CD4-positive, alpha-beta T cell (primary cell): ENCODE measurements around the gene CMIP. TPM values are rescaled to one million over a fixed set of nuclear protein-coding genes. Genes with fewer than 3 reads are reported as not detected.

Source experiments
- ATAC-seq: fragments of 200-7000 bp; cut with Tn5 transposase; one replicate; pipeline ENCODE4 v1.10.0; 2022; ENCODE audit warnings: mild to moderate bottlenecking; ENCODE audit not compliant: poor library complexity
- CTCF ChIA-PET: fragments of 350-600 bp; sonication (Branson Sonifier 250); formaldehyde crosslinking; loops from one replicate; lab custom pipeline; 2021; ENCODE audit warnings: antibody characterized with exemption, inconsistent platforms; lab: Charles Lee
- POLR2A ChIA-PET: fragments of 350-600 bp; sonication (Branson Sonifier 250); formaldehyde crosslinking; loops from one replicate; lab custom pipeline; 2021; ENCODE audit warnings: antibody characterized with exemption, inconsistent platforms; lab: Charles Lee
- DNase-seq, 14 experiments: peaks; one replicate each; pipeline ENCODE4 v3.0.0-alpha.2; 2013 to 2020; ENCODE audit warnings: mixed read lengths in 2 of 14
- H3K27ac ChIP-seq, 2 donors: one replicate each; pipeline versions ENCODE4 v1.5.1 to v1.7.0; 2013; ENCODE audit warnings: low read length in 2 of 2, low read depth in 1 of 2, mild to moderate bottlenecking in 1 of 2
- H3K27me3 ChIP-seq, 2 experiments: 1 replicate in 1 of 2; 2 replicates in 1 of 2; pipeline versions ENCODE4 v1.6.1 to v1.7.0; 2013; ENCODE audit warnings: low read length in 2 of 2, control low read depth in 1 of 2, mild to moderate bottlenecking in 1 of 2, moderate library complexity in 1 of 2; ENCODE audit not compliant: insufficient read depth in 2 of 2, control insufficient read depth in 1 of 2
- H3K36me3 ChIP-seq: one replicate; pipeline ENCODE4 v1.6.1; 2013; ENCODE audit warnings: low read length, control low read depth; ENCODE audit not compliant: insufficient read depth
- H3K4me1 ChIP-seq: one replicate; pipeline ENCODE4 v1.6.1; 2013; ENCODE audit warnings: low read length, control low read depth; ENCODE audit not compliant: insufficient read depth
- H3K4me3 ChIP-seq: one replicate; pipeline ENCODE4 v1.5.1; 2013; ENCODE audit warnings: mild to moderate bottlenecking, low read length, moderate library complexity
- H3K9me3 ChIP-seq, 2 experiments: 1 replicate in 1 of 2; 2 replicates in 1 of 2; pipeline versions ENCODE4 v1.6.1 to v1.7.0; 2013; ENCODE audit warnings: low read length in 2 of 2, mild to moderate bottlenecking in 2 of 2, control low read depth in 1 of 2, moderate library complexity in 1 of 2; ENCODE audit not compliant: control insufficient read depth in 1 of 2, insufficient read depth in 1 of 2
- H3K27ac Mint-ChIP-seq: one replicate; pipeline ENCODE4 v1.8.0; 2020; ENCODE audit warnings: mixed read lengths
- H3K27me3 Mint-ChIP-seq: one replicate; pipeline ENCODE4 v1.8.0; 2021; ENCODE audit warnings: mixed read lengths
- H3K36me3 Mint-ChIP-seq: one replicate; pipeline ENCODE4 v1.8.0; 2021; ENCODE audit warnings: low read depth, mixed read lengths
- H3K4me1 Mint-ChIP-seq: one replicate; pipeline ENCODE4 v1.8.0; 2021; ENCODE audit warnings: low read depth, mixed read lengths
- H3K4me3 Mint-ChIP-seq: one replicate; pipeline ENCODE4 v1.8.0; 2020; ENCODE audit warnings: mild to moderate bottlenecking, mixed read lengths
- H3K9me3 Mint-ChIP-seq: one replicate; pipeline ENCODE4 v1.8.0; 2020; ENCODE audit warnings: mixed read lengths
- CTCF ChIP-seq: fragments of 200-600 bp; IDR thresholded peaks from one replicate; pipeline ENCODE4 v1.8.0; 2022; ENCODE audit warnings: antibody characterized with exemption, mild to moderate bottlenecking
- intact Hi-C, 2 experiments: fragments of 100-400 bp; cut with DNase I in 1 of 2; cut with micrococcal nuclease in 1 of 2; formaldehyde crosslinking; loops; one replicate each; pipeline versions ENCODE4 v1.15.1 to v1.9.0; 2023 to 2025; cut with DNase I, micrococcal nuclease
- total RNA-seq, 174 experiments: library from RNA in 2 of 174; stranded (reverse) in 2 of 174; gene quantifications; one replicate each; pipeline ENCODE4 v1.2.3 and lab custom pipeline; 2021 to 2026

Gene CMIP
- total RNA-seq, 2 experiments from 2014 or later = 33.5 to 35.3 TPM

GRCh38 chr16:81573533-81574020 is 129.0 kb downstream of the CMIP start:
- ATAC-seq (no peak), DNase-seq (no peak)
- peaks cover 3% of the 10 kb centered on the region for H3K4me1 ChIP-seq
- H3K9me3 Mint-ChIP-seq = no peaks in the 10 kb centered on the region
- ChIA-PET CTCF (no interaction called here), POLR2A (no interaction called here)
- no peak overlapping the region for H3K4me3 ChIP-seq
- H3K27me3 Mint-ChIP-seq = no peaks in the 10 kb centered on the region
- TF ChIP-seq CTCF = no peak
- no peak overlapping the region for H3K4me3 Mint-ChIP-seq
- peaks cover 15% of the 10 kb centered on the region for H3K4me1 Mint-ChIP-seq
- peaks cover 2% of the 10 kb centered on the region for H3K36me3 ChIP-seq
- no peak overlapping the region for H3K27ac Mint-ChIP-seq
- no peaks in the 10 kb centered on the region for H3K27me3 ChIP-seq
- H3K27ac ChIP-seq = no peak overlapping the region
- no peaks in the 10 kb centered on the region for H3K36me3 Mint-ChIP-seq
- intact Hi-C loops = no loop called here
- no peaks in the 10 kb centered on the region for H3K9me3 ChIP-seq

GRCh38 chr16:81574168-81574567 is 129.6 kb downstream of the CMIP start:
- ChIA-PET CTCF (no interaction called here), POLR2A (no interaction called here)
- H3K27me3 Mint-ChIP-seq = no peaks in the 10 kb centered on the region
- TF ChIP-seq CTCF = no peak
- Histone ChIP-seq H3K27me3 (no peaks in the 10 kb centered on the region), H3K9me3 (no peaks in the 10 kb centered on the region), H3K4me1 (no peaks in the 10 kb centered on the region), H3K4me3 (no peak overlapping the region), H3K36me3 (peaks cover 2% of the 10 kb centered on the region), H3K27ac (no peak overlapping the region)
- no peaks in the 10 kb centered on the region for H3K36me3 Mint-ChIP-seq
- intact Hi-C loops = no loop called here
- no peak overlapping the region for H3K4me3 Mint-ChIP-seq
- peaks cover 9% of the 10 kb centered on the region for H3K4me1 Mint-ChIP-seq
- DNase-seq = no peak
- ATAC-seq = no peak
- H3K9me3 Mint-ChIP-seq = no peaks in the 10 kb centered on the region
- H3K27ac Mint-ChIP-seq = no peak overlapping the region

- CTCF ChIA-PET = no interaction called here
- H3K9me3 ChIP-seq = no peaks in the 10 kb centered on the region
- Mint-ChIP-seq H3K27ac (no peak overlapping the region), H3K4me1 (peaks cover 6% of the 10 kb centered on the region), H3K27me3 (no peaks in the 10 kb centered on the region), H3K36me3 (no peaks in the 10 kb centered on the region), H3K9me3 (no peaks in the 10 kb centered on the region), H3K4me3 (no peak overlapping the region)
- H3K4me1 ChIP-seq = no peaks in the 10 kb centered on the region
- peaks cover 2% of the 10 kb centered on the region for H3K36me3 ChIP-seq
- H3K27ac ChIP-seq = no peak overlapping the region
- DNase-seq (no peak), ATAC-seq (no peak)
- no peak overlapping the region for H3K4me3 ChIP-seq
- intact Hi-C loops = no loop called here
- POLR2A ChIA-PET = no interaction called here
- no peak for TF ChIP-seq CTCF
- no peaks in the 10 kb centered on the region for H3K27me3 ChIP-seq
Observed at GRCh38 chr16:81575307-81575706, 130.7 kb downstream of the CMIP start.
